Femur (tissue), 1 donor: ENCODE results near the gene C9orf40.

Experiments
- DNase-seq: peaks from one replicate; pipeline ENCODE4 v3.0.0-alpha.2; 2017

C9orf40 gene, protein sequence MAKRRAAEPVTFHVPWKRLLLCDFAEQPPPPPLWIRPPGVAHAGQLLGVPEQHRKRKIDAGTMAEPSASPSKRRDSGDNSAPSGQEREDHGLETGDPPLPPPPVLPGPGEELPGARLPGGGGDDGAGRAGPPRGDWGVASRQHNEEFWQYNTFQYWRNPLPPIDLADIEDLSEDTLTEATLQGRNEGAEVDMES

DNA sequence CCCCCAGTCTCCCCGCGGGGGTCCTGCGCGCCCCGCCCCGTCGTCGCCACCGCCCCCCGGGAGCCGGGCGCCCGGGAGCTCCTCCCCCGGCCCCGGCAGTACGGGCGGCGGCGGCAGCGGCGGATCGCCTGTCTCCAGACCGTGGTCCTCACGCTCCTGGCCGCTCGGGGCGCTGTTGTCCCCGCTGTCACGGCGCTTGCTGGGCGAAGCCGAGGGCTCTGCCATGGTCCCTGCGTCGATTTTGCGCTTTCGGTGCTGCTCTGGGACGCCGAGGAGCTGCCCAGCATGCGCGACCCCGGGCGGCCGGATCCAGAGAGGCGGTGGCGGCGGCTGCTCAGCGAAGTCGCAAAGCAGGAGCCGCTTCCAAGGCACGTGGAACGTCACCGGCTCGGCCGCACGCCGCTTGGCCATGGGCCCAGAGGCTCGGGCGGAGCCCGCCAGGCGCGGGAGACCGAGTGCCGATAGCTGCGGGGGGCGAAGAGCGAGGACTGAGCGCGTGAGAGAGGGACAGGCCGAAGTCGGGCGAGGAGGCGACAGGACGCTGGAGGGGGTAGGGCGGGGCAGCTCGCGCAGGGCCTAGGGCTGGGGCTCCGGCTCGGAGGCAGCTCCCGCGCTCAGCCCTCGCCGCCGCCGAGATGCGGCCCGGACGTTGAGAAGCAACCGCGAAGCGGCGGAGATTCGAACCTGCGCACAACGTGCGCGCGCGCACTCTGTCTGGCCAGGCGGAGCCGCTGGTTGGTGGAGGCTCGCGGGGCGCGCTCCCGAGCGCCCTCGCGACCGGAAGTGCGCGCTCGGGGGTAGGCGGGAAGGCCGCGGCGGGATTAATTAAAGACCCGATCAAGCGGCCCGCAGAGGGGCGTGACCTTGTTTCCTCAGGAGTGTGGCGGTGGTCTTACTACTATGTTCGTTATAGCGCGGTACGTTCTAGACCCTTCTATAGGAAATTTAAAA, at the start of gene C9orf40:
C9orf40 (minus strand) TSS at position 712 of the 951 bp plus-strand sequence; CDS start at position 411, 301 bp downstream.
- DNase-seq, result peak; percentile 93

- DNase-seq, result peak; percentile 21
These were observed 49.2 kb upstream of the C9orf40 start for GRCh38 chr9:75001719-75002421.

GRCh38 chr9:75000835-75001234, 48.1 kb upstream of the C9orf40 start:
- no peak for DNase-seq

- no peak for DNase-seq
These were observed 32.3 kb upstream of the C9orf40 start for GRCh38 chr9:74985041-74985440.

GRCh38 chr9:74983709-74984108, 31.0 kb upstream of the C9orf40 start:
- no peak for DNase-seq

GRCh38 chr9:74979844-74980243, 27.1 kb upstream of the C9orf40 start:
- DNase-seq, result no peak

GRCh38 chr9:74977287-74977686, 24.6 kb upstream of the C9orf40 start:
- DNase-seq, result no peak

DNA sequence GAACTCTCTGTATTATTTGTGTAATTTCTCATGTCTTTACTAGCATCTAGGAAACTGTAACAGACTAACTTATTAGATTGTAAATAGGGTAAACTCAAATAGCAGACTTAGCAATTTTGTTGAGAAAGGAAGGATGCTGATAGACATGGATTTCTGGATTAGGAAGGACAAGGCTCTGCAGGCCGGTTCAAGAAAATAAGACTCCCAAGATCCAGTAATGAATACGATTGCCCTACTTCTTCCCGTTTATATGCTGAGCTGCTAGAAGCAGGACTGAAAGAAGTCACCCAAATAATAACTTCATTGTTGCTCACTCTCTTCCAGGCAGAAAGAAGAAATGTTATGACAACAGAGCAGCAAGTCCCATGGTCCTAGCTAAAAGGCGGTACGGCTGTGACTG, 22.8 kb upstream of the C9orf40 start:
- DNase-seq, result no peak

DNA sequence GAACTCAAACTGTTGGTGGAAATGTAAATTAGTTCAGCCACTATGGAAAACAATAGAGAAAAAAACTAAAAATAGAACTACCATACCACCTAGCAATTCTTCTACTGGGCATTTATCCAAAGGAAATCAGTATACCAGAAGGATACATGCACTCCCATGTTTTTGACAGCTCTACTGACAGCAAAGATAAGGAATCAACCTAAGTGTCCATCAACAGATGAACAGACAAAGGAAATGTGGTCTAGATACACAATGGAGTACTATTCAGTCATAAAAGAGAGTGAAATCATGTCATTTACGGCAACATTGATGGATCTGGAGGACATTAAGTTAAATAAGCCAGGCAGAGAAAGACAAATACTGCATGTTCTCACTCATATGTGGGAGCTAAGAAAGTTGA, 21.8 kb upstream of the C9orf40 start:
- DNase-seq, result no peak

DNA sequence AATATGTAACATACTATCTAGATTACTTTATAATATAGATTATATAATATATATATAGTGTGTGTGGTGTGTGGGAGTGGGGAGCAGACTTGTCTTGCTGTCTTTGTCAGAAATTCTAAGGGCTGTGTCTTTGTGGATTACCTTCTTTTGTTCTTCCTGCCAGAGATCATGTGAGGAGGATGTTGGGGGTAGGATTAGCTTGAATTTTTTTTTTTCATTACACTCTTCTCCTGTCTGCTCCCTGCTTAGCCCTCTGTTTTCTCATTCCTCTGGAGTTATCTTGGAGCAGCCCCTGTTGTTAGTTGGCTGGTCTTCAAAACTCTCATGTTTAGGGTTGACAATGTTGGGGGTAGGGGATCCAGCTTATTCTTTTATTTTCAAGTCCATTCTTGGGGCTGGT, 21.0 kb upstream of the C9orf40 start:
- no peak for DNase-seq

DNA sequence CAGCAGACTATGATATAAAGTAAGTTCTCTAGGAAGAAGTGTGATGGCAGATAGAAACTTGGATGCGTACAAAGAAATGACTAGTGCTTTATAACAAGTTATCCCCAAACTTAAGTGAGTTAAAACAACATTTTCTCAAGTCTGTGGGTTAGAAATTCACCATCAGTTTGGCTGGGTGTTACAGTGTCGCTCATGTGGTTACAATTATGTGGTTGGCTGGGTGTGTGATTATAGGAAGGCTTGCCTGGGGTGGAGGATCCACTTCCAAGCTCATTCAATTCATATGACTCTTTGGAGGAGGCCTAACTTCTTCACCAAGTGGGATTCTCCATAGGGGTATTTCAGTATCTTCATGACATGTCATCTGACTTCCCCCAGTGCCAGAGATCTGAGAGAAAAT, 10.3 kb upstream of the C9orf40 start:
- DNase-seq, result no peak

DNA sequence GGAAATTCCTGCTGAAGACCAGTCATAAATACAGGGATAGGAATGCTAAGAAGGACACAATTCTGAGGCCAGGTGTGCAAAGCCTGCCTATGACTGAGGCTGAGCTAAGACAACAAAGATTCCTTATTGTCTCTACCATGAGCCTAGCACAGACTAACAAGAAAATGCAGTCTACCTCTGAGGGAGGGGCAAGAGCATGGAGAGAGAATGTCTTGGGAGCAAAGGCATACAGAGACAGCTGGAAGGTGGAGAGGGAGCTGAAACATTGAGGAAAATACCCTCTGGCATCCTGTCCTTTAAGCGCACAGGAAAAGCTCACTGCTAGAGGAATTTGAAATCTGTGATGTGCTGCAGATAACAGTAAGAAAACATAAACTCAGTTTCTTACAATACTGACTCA, 8.8 kb upstream of the C9orf40 start:
- DNase-seq, result no peak

DNA sequence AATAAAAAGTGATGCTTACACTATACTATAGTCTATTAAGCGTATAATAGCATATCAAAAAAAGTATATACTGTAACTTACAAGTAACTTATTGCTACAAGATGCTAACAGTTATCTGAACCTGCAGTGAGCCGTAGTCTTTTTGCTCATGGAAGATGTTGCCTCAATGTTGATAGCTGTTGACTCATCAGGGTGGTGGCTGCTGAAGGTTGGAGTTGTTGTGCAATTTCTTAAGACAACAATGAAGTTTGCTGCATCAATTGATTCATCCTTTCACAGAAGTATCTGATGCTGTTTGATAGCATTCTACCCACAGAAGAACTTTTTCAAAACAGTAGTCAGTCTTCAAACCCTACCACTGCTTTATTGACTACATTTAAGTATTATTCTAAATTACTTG, 7.8 kb upstream of the C9orf40 start:
- DNase-seq, result no peak

DNA sequence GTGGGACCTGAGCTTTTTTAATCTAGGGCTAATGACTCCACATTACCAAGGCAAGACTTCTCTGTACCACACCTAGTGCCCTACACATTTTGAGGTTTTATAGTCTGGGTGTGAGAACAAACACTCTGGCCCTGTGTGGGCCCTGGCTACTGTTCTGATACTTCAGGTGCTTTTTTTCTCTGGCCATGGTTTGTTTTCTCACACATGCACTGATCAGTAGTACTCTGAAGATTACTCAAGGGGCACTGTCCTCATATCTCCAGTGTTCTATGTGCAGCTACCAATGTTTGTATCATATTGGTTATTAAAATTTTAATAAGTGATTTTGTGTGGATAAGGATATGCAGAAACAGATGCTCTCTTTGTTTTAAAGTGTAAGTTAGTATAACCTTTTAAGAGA, 5.9 kb upstream of the C9orf40 start:
- DNase-seq, result no peak

DNA sequence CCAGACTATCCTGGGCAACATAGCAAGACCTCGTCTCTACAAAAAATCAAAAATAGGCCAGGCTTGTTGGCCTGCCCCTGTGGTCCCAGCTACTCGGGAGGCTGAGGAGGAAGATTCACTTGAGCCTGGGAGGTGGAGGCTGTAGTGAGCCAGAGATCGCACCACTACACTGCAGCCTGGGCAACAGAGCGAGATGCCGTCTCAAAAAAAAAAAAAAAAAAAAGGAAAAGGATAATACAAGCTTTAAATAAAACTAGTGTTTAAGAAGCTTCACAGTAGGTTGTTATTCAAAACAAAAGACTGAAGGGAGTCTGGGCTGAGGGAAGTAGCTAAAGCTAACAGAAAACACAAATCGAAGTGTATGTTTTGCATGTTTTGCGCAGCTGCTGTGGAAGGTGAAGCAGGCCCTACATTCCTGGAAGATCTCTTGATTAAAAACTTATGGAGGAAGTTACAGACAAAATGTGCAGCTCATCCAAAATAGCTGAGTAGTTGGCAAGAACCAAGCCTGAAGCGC, 581 bp upstream of the C9orf40 start:
- DNase-seq, result peak; percentile 58

GRCh38 chr9:74951725-74952151, 974 bp downstream of the C9orf40 start:
- DNase-seq, result peak; percentile 47

- no peak for DNase-seq
These were observed 1.5 kb downstream of the C9orf40 start for GRCh38 chr9:74951107-74951720.

DNA sequence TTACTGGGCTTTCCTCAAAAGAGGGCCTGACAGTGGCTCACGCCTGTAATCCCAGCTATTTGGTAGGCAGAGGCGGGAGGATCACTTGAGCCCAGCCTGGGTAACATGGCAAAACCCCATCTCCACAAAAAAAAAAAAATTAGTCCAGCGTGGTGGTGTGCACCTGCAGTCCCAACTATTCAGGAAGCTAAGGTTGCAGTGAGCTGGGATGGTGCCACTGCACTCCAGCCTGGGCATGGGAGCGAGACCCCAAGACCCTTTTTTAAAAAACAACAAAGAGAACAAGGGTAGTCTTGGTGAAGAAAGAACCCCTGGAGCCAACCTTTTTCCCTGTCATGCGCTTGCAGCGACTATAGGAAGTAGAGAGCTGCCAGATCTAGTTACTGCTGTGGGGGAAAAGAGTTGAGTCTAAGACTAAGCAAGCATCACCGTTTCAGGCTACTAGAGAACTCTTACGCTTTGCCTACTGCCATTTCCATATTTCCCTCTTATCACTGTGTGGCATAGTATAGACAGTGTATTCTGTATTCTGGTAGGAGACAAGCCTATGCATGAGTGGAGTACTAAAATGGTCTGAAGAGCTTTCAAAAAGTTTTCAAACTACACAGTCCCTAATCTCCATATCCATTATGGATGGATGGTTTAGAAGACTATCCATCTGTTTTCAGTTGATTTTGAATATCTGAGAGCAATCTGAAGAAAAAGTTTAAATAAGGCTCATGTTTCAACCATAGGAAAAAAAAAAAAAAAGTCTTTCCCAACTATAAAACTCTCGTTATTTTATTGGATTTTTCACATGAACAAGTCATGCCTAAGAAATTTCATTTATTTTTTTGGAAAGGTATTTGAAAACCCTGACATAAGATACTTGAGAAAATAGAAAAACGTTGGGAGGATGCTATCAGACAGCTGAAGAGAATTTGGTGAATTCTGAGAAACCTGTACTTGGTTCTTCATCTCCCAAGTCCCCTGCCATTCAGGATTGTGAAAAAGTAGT, 2.6 kb downstream of the C9orf40 start:
- DNase-seq, result no peak

- no peak for DNase-seq
These were observed 3.8 kb downstream of the C9orf40 start for GRCh38 chr9:74948937-74949336.

GRCh38 chr9:74946686-74947085, 6.0 kb downstream of the C9orf40 start:
- no peak for DNase-seq

GRCh38 chr9:74942801-74943200, 9.9 kb downstream of the C9orf40 start:
- DNase-seq, result no peak

DNA sequence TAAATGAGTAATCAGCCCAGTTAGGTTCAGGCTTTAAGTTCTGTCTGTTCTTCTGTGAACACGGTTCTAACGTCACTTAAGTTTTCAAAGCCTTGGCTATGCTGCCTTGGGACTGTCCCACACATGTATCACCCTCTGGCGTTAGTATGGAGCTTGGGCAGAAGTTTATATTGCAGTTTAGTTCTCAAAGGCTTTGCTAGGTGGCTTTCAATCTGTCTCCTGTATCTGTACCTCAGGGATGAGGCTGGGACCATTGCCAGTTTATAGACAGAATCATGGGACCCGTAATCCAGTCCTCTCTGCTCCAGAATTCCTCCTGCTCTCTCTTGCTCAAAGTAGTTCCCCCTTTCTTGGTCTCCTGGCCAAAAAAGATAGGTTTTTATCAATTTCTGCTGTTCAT, 12.1 kb downstream of the C9orf40 start:
- DNase-seq, result no peak
